H1 (cell line): ENCODE data around the gene LRP3. TPM values are rescaled to one million over a fixed set of nuclear protein-coding genes. Genes with fewer than 3 reads are reported as not detected.

Experiments
- CTCF ChIA-PET: fragments of 300-600 bp; sonication (Branson Sonifier 250); formaldehyde crosslinking; loops from one replicate; lab custom pipeline; 2021; ENCODE audit not compliant: partially characterized antibody; lab: Charles Lee
- POLR2A ChIA-PET: fragments of 300-600 bp; sonication (Branson Sonifier 250); formaldehyde crosslinking; loops from one replicate; lab custom pipeline; 2021; ENCODE audit warnings: inconsistent platforms; ENCODE audit not compliant: partially characterized antibody; lab: Charles Lee
- DNase-seq, 2 experiments: peaks; one replicate each; pipeline versions ENCODE4 v3.0.0 to v3.0.0-alpha.2; 2010 to 2022; ENCODE audit warnings: low spot score in 2 of 2, low read depth in 1 of 2, mixed read lengths in 1 of 2
- FAIRE-seq: peaks from 2 replicates; lab custom pipeline; 2011; peaks lifted over from hg19 to GRCh38; lab: Jason Lieb, UNC
- H2AFZ ChIP-seq: 2 replicates; pipeline ENCODE4 v1.8.1; 2012; ENCODE audit warnings: low read length, inconsistent platforms
- H2AK5ac ChIP-seq: 2 replicates; pipeline ENCODE4 v1.6.1; 2013; ENCODE audit warnings: low read depth, low read length
- H2BK120ac ChIP-seq: replicated peaks from 2 replicates; pipeline ENCODE3; 2013; ENCODE audit warnings: low read depth, low read length, inconsistent platforms
- H2BK12ac ChIP-seq: 2 replicates; pipeline ENCODE4 v1.6.1; 2013; ENCODE audit warnings: low read depth, low read length
- H2BK15ac ChIP-seq: 2 replicates; pipeline ENCODE4 v1.6.1; 2013; ENCODE audit warnings: low read length
- H2BK20ac ChIP-seq: 2 replicates; pipeline ENCODE4 v1.6.1; 2013; ENCODE audit warnings: low read length
- H2BK5ac ChIP-seq: 2 replicates; pipeline ENCODE4 v1.6.1; 2013; ENCODE audit warnings: low read depth, low read length
- H3K14ac ChIP-seq: 2 replicates; pipeline ENCODE4 v1.6.1; 2013; ENCODE audit warnings: inconsistent platforms; ENCODE audit not compliant: insufficient read length
- H3K18ac ChIP-seq: 2 replicates; pipeline ENCODE4 v1.6.1; 2013; ENCODE audit warnings: low read length; ENCODE audit errors: extremely low read depth
- H3K23ac ChIP-seq: 2 replicates; pipeline ENCODE4 v1.6.1; 2013; ENCODE audit warnings: inconsistent platforms; ENCODE audit not compliant: insufficient read length
- H3K23me2 ChIP-seq: 2 replicates; pipeline ENCODE4 v1.6.1; 2013; ENCODE audit warnings: low read depth, low read length
- H3K27ac ChIP-seq: 2 replicates; pipeline ENCODE4 v1.6.1; 2011; ENCODE audit warnings: low read depth, low read length, inconsistent platforms
- H3K27me3 ChIP-seq, 4 experiments: replicated peaks in 1 of 4; 1 replicate in 1 of 4; 2 replicates in 3 of 4; pipeline versions ENCODE4 v1.6.1 to v1.8.1; 2011 to 2013; ENCODE audit warnings: low read length in 3 of 4, mild to moderate bottlenecking in 3 of 4, inconsistent platforms in 2 of 4, mixed read lengths in 2 of 4, moderate library complexity in 1 of 4; ENCODE audit not compliant: control insufficient read depth in 3 of 4, insufficient read depth in 3 of 4; ENCODE audit errors: extremely low read depth in 1 of 4
- H3K36me3 ChIP-seq, 4 experiments: 2 replicates each; pipeline versions ENCODE4 v1.6.1 to v1.8.1; 2011 to 2013; ENCODE audit warnings: mild to moderate bottlenecking in 4 of 4, low read length in 3 of 4, moderate library complexity in 2 of 4, control low read depth in 1 of 4, inconsistent platforms in 1 of 4; ENCODE audit not compliant: insufficient read depth in 4 of 4, control insufficient read depth in 2 of 4
- H3K4ac ChIP-seq: replicated peaks from 2 replicates; pipeline ENCODE3; 2013; ENCODE audit warnings: low read length, low read depth, mixed read lengths, inconsistent platforms; ENCODE audit not compliant: insufficient read length
- H3K4me1 ChIP-seq, 4 experiments: replicated peaks in 1 of 4; 1 replicate in 1 of 4; 2 replicates in 3 of 4; pipeline versions ENCODE4 v1.6.1 to v1.8.1; 2011 to 2013; ENCODE audit warnings: low read length in 3 of 4, inconsistent platforms in 2 of 4, mixed read lengths in 1 of 4; ENCODE audit not compliant: insufficient read depth in 4 of 4, control insufficient read depth in 3 of 4
- H3K4me2 ChIP-seq, 2 experiments: 2 replicates each; pipeline versions ENCODE4 v1.6.1 to v1.8.1; 2011 to 2013; ENCODE audit warnings: low read depth in 2 of 2, low read length in 2 of 2, control low read depth in 1 of 2, inconsistent platforms in 1 of 2, mild to moderate bottlenecking in 1 of 2; ENCODE audit not compliant: insufficient read depth in 1 of 2
- H3K4me3 ChIP-seq, 4 experiments: fragments of 200-600, 300-600 bp in 1 of 4; sonication (generic), shearing (Covaris generic), sonication (Bioruptor Twin) in 1 of 4; 2 replicates each; pipeline versions ENCODE4 v1.5.1 to v1.8.1; 2011 to 2016; ENCODE audit warnings: low read length in 4 of 4, low read depth in 3 of 4, control low read depth in 2 of 4, inconsistent platforms in 2 of 4, mild to moderate bottlenecking in 2 of 4, mixed read lengths in 1 of 4, moderate library complexity in 1 of 4; ENCODE audit not compliant: insufficient read depth in 2 of 4; ENCODE audit errors: extremely low read depth in 1 of 4
- H3K56ac ChIP-seq: replicated peaks from 2 replicates; pipeline ENCODE3; 2013; ENCODE audit warnings: low read depth, mild to moderate bottlenecking, mixed read lengths, low read length, inconsistent platforms; ENCODE audit not compliant: insufficient read length
- H3K79me1 ChIP-seq: 2 replicates; pipeline ENCODE4 v1.6.1; 2013; ENCODE audit warnings: low read depth, low read length, control low read depth
- H3K79me2 ChIP-seq, 2 experiments: 2 replicates each; pipeline versions ENCODE4 v1.6.1 to v1.8.1; 2012 to 2013; ENCODE audit warnings: low read length in 2 of 2, mild to moderate bottlenecking in 2 of 2, inconsistent platforms in 1 of 2; ENCODE audit not compliant: insufficient read depth in 2 of 2, control insufficient read depth in 1 of 2
- H3K9ac ChIP-seq, 4 experiments: replicated peaks in 1 of 4; 1 replicate in 1 of 4; 2 replicates in 3 of 4; pipeline versions ENCODE4 v1.6.1 to v1.8.1; 2011 to 2013; ENCODE audit warnings: low read depth in 3 of 4, low read length in 3 of 4, control low read depth in 2 of 4, mild to moderate bottlenecking in 2 of 4, moderate library complexity in 2 of 4, inconsistent platforms in 1 of 4; ENCODE audit errors: extremely low read depth in 1 of 4
- H3K9me3 ChIP-seq, 2 experiments: 2 replicates each; pipeline versions ENCODE4 v1.6.1 to v1.8.1; 2012 to 2013; ENCODE audit warnings: mild to moderate bottlenecking in 2 of 2, moderate library complexity in 2 of 2, control low read depth in 1 of 2, inconsistent platforms in 1 of 2, low read depth in 1 of 2, low read length in 1 of 2, mixed read lengths in 1 of 2; ENCODE audit not compliant: insufficient read depth in 2 of 2
- H4K20me1 ChIP-seq, 2 experiments: replicated peaks in 1 of 2; 2 replicates each; pipeline versions ENCODE3 to v1.8.1; 2011 to 2013; ENCODE audit warnings: inconsistent platforms in 2 of 2, low read length in 2 of 2, mild to moderate bottlenecking in 1 of 2; ENCODE audit not compliant: insufficient read depth in 2 of 2, control insufficient read depth in 1 of 2
- H4K5ac ChIP-seq: 2 replicates; pipeline ENCODE4 v1.6.1; 2013; ENCODE audit warnings: low read length, low read depth, mixed read lengths, inconsistent platforms; ENCODE audit not compliant: insufficient read length
- H4K8ac ChIP-seq: 2 replicates; pipeline ENCODE4 v1.8.0; 2013; ENCODE audit warnings: mild to moderate bottlenecking, moderate library complexity, low read length, inconsistent platforms; ENCODE audit not compliant: insufficient read depth; ENCODE audit errors: extremely low read depth
- H4K91ac ChIP-seq: replicated peaks from 2 replicates; pipeline ENCODE3; 2013; ENCODE audit warnings: low read length, mixed read lengths, inconsistent platforms; ENCODE audit not compliant: insufficient read length
- HDAC6 ChIP-seq: IDR thresholded peaks from one replicate; pipeline ENCODE4 v1.7.1; 2012; ENCODE audit warnings: low read depth, mild to moderate bottlenecking, inconsistent platforms, low read length, moderate library complexity
- POLR2A ChIP-seq, 2 experiments: IDR thresholded peaks; 1 replicate in 1 of 2; 2 replicates in 1 of 2; pipeline ENCODE4 v1.6.1; 2011; ENCODE audit warnings: low read depth in 2 of 2, low read length in 2 of 2, mild to moderate bottlenecking in 2 of 2; ENCODE audit errors: control extremely low read depth in 1 of 2
- RAD21 ChIP-seq, 2 experiments: IDR thresholded peaks in 1 of 2; conservative IDR thresholded peaks in 1 of 2; 2 replicates each; pipeline ENCODE4 v1.6.1; 2011; ENCODE audit warnings: low read depth in 2 of 2, low read length in 2 of 2, improper control_type of control experiment in 1 of 2, inconsistent platforms in 1 of 2, mild to moderate bottlenecking in 1 of 2, moderate library complexity in 1 of 2
- RNF2 ChIP-seq: fragments of 200-900, 300-1000 bp; sonication (generic); IDR thresholded peaks from 2 replicates; pipeline ENCODE4 v1.7.1; 2016; ENCODE audit warnings: borderline replicate concordance, low read depth, mild to moderate bottlenecking, antibody characterized with exemption, low read length; ENCODE audit not compliant: poor library complexity, severe bottlenecking; ENCODE audit errors: missing control alignments
- SRF ChIP-seq: IDR thresholded peaks from 2 replicates; pipeline ENCODE4 v1.6.1; 2011; ENCODE audit warnings: mild to moderate bottlenecking, low read depth, low read length, moderate library complexity
- WGBS, 2 experiments: shearing (Covaris generic) in 1 of 2; methylation state at CpG; one replicate each; pipeline versions ENCODE4 v1.1.6 to v1.1.7; 2013 to 2015; ENCODE audit warnings: low lambda C conversion rate in 2 of 2, mixed read lengths in 2 of 2, inconsistent platforms in 1 of 2, low coverage in 1 of 2, missing lambda C conversion rate in 1 of 2; ENCODE audit not compliant: insufficient replicate concordance in 2 of 2, insufficient coverage in 1 of 2, insufficient read length in 1 of 2; ENCODE audit errors: extremely low coverage in 1 of 2, missing lambda C conversion rate in 1 of 2; 5-methylcytosine and 5-hydroxymethylcytosine counted together
- polyA plus RNA-seq, 7 experiments: library from polyadenylated mRNA; depleted of rRNA in 3 of 7; stranded (reverse) in 5 of 7; unstranded in 2 of 7; fragments of >200 nt in 5 of 7; fragments of 200-250 nt in 2 of 7; gene quantifications; 1 replicate in 5 of 7; 2 replicates in 1 of 7; 4 replicates in 1 of 7; pipeline versions ENCODE4 v1.2.1 to v1.2.3, GENCODE V29; 2011 to 2013; ENCODE audit warnings: missing spikeins in 2 of 7, mixed read lengths in 2 of 7
- total RNA-seq: library from RNA; stranded (reverse); fragmentation: NEBNext Ultra II Directional; extraction: Animal tissue kit (Norgen Biotek cat#: 25700); gene quantifications from 2 replicates; pipeline ENCODE4 v1.2.1, GENCODE V29; 2021
- TF ChIP-seq, protein P1 (sequence below): IDR thresholded peaks from 2 replicates; pipeline ENCODE4 v1.6.1; 2012; ENCODE audit warnings: low read length, inconsistent platforms
- TF ChIP-seq, protein P2 (sequence below), 3 experiments: IDR thresholded peaks; 1 replicate in 2 of 3; 2 replicates in 1 of 3; pipeline versions ENCODE4 v1.5.1 to v1.6.1; 2011; ENCODE audit warnings: low read length in 3 of 3, mild to moderate bottlenecking in 3 of 3, inconsistent platforms in 2 of 3, low read depth in 1 of 3, moderate library complexity in 1 of 3; ENCODE audit not compliant: insufficient read depth in 1 of 3; ENCODE audit errors: control extremely low read depth in 1 of 3

LRP3 gene
- total and polyA plus RNA-seq, 2 of the 8 experiments (the other 6 are each of a cell fraction or from before 2014, with no cell fraction given), result 30.3 to 33.7 TPM

DNA sequence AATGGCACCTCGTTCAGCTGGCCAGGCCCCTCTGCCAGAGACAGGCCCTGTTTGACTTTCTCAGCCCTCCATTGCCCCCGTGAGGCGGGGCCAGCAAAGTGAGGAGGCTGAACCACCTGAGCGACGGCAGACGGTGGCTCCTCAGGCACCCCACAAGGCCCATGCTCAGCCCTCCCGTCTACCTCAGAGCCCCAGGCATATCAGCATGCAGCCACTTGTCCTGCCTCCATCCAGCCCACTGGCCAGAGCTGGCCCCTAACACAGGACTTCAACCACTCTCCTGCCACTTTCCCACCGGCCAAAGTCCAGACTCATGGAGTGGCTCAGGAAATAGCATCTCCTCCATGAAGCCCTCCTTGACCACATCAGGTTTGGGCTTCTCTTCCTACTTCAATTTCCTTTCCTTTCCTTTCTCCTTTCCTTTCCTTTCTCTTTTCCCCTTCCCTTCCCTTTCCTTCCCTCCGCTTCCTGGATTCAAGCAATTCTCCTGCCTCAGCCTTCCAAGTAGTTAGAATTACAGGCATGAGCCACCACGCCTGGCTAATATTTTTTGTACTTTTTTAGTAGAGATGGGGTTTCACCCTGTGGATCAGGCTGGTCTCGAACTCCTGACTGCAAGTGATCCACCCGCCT, 22.2 kb downstream of the LRP3 start:
- no peak overlapping the region for H2BK12ac ChIP-seq
- ChIA-PET POLR2A (interaction anchor here (1.4 kb wide), 1 partner anchor 8 kb away, joined by 3 read pairs; no protein-coding TSS in a partner anchor), CTCF (interaction anchor here (0.6 to 3.8 kb wide), 12 partner anchors 7 to 355 kb away, joined by 3 to 21 read pairs (median 4); partner anchors contain the start of gene SLC7A10)
- H3K79me1 ChIP-seq, result no peaks in the 10 kb centered on the region
- no peak overlapping the region for H4K91ac ChIP-seq
- H4K5ac ChIP-seq, result no peak overlapping the region
- 64% methylated on average over 12 of the region's 12 CpGs; no CpG with 5 or more reads in 1 of the 2 experiments for WGBS, 2 experiments
- no peak overlapping the region for H3K56ac ChIP-seq
- H2AFZ ChIP-seq, result 0 out of 2 replicates have a peak overlapping the region, but pooled peaks have one; percentile 65
- no peak overlapping the region for H2BK5ac ChIP-seq
- FAIRE-seq (no peak), DNase-seq (no peak)
- peaks cover 0 to 2% of the 10 kb centered on the region in 2 experiments for H4K20me1 ChIP-seq
- H3K9ac ChIP-seq, result no peak overlapping the region
- no peaks in the 10 kb centered on the region for H3K27me3 ChIP-seq
- H2BK15ac ChIP-seq, result no peak overlapping the region
- TF ChIP-seq, protein P1, sequence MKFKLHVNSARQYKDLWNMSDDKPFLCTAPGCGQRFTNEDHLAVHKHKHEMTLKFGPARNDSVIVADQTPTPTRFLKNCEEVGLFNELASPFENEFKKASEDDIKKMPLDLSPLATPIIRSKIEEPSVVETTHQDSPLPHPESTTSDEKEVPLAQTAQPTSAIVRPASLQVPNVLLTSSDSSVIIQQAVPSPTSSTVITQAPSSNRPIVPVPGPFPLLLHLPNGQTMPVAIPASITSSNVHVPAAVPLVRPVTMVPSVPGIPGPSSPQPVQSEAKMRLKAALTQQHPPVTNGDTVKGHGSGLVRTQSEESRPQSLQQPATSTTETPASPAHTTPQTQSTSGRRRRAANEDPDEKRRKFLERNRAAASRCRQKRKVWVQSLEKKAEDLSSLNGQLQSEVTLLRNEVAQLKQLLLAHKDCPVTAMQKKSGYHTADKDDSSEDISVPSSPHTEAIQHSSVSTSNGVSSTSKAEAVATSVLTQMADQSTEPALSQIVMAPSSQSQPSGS, result no peak
- no peak for TF ChIP-seq HDAC6
- TF ChIP-seq RNF2, result no peak
- no peak for TF ChIP-seq SRF
- TF ChIP-seq, protein P2, sequence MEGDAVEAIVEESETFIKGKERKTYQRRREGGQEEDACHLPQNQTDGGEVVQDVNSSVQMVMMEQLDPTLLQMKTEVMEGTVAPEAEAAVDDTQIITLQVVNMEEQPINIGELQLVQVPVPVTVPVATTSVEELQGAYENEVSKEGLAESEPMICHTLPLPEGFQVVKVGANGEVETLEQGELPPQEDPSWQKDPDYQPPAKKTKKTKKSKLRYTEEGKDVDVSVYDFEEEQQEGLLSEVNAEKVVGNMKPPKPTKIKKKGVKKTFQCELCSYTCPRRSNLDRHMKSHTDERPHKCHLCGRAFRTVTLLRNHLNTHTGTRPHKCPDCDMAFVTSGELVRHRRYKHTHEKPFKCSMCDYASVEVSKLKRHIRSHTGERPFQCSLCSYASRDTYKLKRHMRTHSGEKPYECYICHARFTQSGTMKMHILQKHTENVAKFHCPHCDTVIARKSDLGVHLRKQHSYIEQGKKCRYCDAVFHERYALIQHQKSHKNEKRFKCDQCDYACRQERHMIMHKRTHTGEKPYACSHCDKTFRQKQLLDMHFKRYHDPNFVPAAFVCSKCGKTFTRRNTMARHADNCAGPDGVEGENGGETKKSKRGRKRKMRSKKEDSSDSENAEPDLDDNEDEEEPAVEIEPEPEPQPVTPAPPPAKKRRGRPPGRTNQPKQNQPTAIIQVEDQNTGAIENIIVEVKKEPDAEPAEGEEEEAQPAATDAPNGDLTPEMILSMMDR (IDR thresholded peaks at IDR 0.05; ENCODE audit: control extremely low read depth in 1 of 3, insufficient read depth in 1 of 3, low read depth in 1 of 3, low read length in 3 of 3), result peak; percentile 35 to 50 (median 49)
- TF ChIP-seq RAD21 (IDR thresholded peaks at IDR 0.05 in 1 of 2, conservative IDR thresholded peaks at IDR 0.05 in 1 of 2; ENCODE audit: low read depth in 2 of 2, low read length in 2 of 2), result peak; percentile 34 to 53
- no peak for TF ChIP-seq POLR2A (IDR thresholded peaks at IDR 0.05; ENCODE audit: control extremely low read depth in 1 of 2, low read depth in 2 of 2, low read length in 2 of 2)
- H2BK20ac ChIP-seq, result no peak overlapping the region
- no peak overlapping the region for H3K4ac ChIP-seq
- H3K9me3 ChIP-seq, result no peaks in the 10 kb centered on the region
- peaks cover 0 to 2% (median under 1%) of the 10 kb centered on the region in 4 experiments; a peak in 3 of 7 replicates for H3K4me1 ChIP-seq
- H3K79me2 ChIP-seq, result no peaks in the 10 kb centered on the region
- no peak overlapping the region for H3K18ac ChIP-seq
- H3K23ac ChIP-seq, result no peak overlapping the region
- H3K23me2 ChIP-seq, result no peaks in the 10 kb centered on the region
- H3K36me3 ChIP-seq, result no peaks in the 10 kb centered on the region
- H3K4me2 ChIP-seq, result no peak overlapping the region
- no peak overlapping the region for H2BK120ac ChIP-seq
- no peak overlapping the region for H3K14ac ChIP-seq
- peak overlapping the region; percentile 9; the same call in 1 of the 2 replicates for H4K8ac ChIP-seq
- no peak overlapping the region for H3K4me3 ChIP-seq
- no peak overlapping the region for H3K27ac ChIP-seq
- no peak overlapping the region for H2AK5ac ChIP-seq
